Measurements from ENCODE around the gene TPI1.

TPI1 gene

DNA sequence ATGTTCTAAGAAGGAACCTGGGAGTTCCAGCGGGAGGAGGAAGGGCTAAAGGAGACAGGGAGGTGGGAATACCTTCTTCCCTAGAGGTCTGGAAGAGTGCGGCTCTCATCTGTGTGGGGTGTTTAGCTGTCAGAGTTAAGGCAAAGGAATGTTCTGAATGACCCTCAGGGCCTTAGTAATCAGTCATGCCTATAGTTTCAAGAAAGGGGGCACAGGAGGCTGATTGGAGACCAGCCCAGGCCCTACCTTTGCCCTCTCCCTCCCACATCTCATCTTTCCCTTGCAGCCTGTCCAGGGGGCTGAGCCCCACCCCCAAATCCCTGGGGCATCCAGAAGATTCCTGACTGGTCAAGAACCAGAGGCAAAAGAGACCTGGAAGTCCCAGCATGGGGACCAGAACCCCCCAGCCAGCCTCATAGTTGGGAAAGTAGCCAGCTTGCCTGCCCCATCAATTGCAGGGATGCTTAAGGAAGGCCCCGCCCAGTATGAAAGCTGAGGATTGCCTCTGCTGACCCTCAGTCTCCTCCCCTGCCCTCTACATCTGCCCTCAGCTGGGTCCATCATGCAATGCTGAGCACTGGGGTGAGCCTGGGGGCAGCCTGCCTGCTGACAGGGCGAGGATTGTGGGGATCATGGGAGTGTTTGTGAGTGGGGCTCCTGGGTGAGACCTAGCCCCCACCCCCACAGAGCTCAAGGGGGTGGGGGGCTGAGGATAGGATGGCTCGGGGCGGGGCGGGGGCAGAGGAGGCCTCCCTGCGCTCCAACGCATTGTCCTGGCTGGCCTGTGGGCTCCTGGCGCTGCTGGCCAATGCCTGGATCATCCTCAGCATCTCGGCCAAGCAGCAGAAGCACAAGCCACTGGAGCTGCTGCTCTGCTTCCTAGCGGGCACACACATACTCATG lies 43.9 kb upstream of the TPI1 start:
- TF ChIP-seq, protein P1, sequence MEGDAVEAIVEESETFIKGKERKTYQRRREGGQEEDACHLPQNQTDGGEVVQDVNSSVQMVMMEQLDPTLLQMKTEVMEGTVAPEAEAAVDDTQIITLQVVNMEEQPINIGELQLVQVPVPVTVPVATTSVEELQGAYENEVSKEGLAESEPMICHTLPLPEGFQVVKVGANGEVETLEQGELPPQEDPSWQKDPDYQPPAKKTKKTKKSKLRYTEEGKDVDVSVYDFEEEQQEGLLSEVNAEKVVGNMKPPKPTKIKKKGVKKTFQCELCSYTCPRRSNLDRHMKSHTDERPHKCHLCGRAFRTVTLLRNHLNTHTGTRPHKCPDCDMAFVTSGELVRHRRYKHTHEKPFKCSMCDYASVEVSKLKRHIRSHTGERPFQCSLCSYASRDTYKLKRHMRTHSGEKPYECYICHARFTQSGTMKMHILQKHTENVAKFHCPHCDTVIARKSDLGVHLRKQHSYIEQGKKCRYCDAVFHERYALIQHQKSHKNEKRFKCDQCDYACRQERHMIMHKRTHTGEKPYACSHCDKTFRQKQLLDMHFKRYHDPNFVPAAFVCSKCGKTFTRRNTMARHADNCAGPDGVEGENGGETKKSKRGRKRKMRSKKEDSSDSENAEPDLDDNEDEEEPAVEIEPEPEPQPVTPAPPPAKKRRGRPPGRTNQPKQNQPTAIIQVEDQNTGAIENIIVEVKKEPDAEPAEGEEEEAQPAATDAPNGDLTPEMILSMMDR (conservative IDR thresholded peaks at IDR 0.05; ENCODE audit: low read depth, low read length), result no peak
- Histone ChIP-seq H4K20me1 (ENCODE audit: insufficient read depth) (no peaks in the 10 kb centered on the region), H3K79me2 (ENCODE audit: insufficient read depth, low read depth) (no peaks in the 10 kb centered on the region), H3K4me3 (IDR thresholded peaks at IDR 0.05; ENCODE audit: insufficient read depth, low read depth, low read length) (no peak overlapping the region), H3K4me2 (no peak overlapping the region), H3K36me3 (ENCODE audit: insufficient read depth) (no peaks in the 10 kb centered on the region), H3K27me3 (ENCODE audit: insufficient read depth, low read depth) (peaks cover 66% of the 10 kb centered on the region), H3K27ac (no peak overlapping the region), H3K9ac (no peak overlapping the region), H2AFZ (ENCODE audit: low read depth) (no peak overlapping the region), H3K4me1 (ENCODE audit: low read depth, poor library complexity, severe bottlenecking) (peaks cover 6% of the 10 kb centered on the region)

DNA sequence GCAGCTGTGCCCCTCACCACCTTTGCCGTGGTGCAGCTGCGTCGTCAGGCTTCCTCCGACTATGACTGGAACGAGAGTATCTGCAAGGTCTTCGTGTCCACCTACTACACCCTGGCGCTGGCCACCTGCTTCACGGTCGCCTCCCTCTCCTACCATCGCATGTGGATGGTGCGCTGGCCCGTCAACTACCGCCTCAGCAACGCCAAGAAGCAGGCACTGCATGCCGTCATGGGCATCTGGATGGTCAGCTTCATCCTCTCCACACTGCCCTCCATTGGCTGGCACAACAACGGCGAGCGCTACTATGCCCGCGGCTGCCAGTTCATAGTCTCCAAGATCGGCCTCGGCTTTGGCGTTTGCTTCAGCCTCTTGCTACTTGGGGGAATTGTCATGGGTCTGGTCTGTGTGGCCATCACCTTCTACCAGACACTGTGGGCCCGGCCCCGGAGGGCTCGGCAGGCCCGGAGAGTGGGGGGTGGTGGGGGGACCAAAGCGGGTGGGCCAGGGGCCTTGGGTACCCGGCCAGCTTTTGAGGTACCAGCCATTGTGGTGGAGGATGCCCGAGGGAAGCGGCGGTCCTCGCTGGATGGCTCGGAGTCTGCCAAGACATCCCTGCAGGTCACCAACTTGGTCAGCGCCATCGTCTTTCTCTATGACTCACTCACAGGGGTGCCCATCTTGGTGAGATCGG lies 43.1 kb upstream of the TPI1 start:
- Histone ChIP-seq H3K27ac (no peak overlapping the region), H3K36me3 (ENCODE audit: insufficient read depth) (no peaks in the 10 kb centered on the region), H3K4me3 (IDR thresholded peaks at IDR 0.05; ENCODE audit: insufficient read depth, low read depth, low read length) (no peak overlapping the region), H3K4me1 (ENCODE audit: low read depth, poor library complexity, severe bottlenecking) (peaks cover 6% of the 10 kb centered on the region), H4K20me1 (ENCODE audit: insufficient read depth) (no peaks in the 10 kb centered on the region), H3K4me2 (no peak overlapping the region), H3K27me3 (ENCODE audit: insufficient read depth, low read depth) (peaks cover 71% of the 10 kb centered on the region), H3K79me2 (ENCODE audit: insufficient read depth, low read depth) (no peaks in the 10 kb centered on the region), H3K9ac (no peak overlapping the region), H2AFZ (ENCODE audit: low read depth) (no peak overlapping the region)
- TF ChIP-seq, protein P1 (conservative IDR thresholded peaks at IDR 0.05; ENCODE audit: low read depth, low read length), result no peak

DNA sequence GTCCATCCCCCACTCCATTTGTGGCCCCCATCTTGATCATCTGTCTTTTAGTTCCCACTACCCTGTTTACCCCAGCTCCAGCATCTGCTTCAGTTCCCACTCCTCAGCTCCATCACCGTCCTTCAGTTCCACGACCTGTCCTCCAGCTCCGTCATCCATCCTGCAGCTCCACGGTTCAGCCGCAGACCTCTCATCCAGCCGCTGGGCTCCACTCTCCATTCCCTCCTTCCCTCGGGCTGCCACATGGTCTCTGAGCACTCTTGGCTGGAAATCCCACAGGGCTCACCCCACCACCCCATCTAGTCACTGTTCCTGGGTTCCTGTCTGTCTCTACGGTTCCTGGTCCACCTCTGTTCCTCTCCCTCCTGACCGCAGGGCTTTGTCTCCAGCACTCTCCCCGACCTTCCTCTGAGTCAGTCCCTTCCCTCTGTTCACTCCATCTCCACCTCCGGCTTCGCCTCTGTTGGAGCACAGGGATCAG lies 42.4 kb upstream of the TPI1 start:
- no peaks in the 10 kb centered on the region for H3K36me3 ChIP-seq (ENCODE audit: insufficient read depth)
- H3K27ac ChIP-seq, result no peak overlapping the region
- TF ChIP-seq, protein P1 (conservative IDR thresholded peaks at IDR 0.05; ENCODE audit: low read depth, low read length), result no peak
- peaks cover 6% of the 10 kb centered on the region for H3K4me1 ChIP-seq (ENCODE audit: low read depth, poor library complexity, severe bottlenecking)
- H2AFZ ChIP-seq (ENCODE audit: low read depth), result no peak overlapping the region
- H3K4me3 ChIP-seq (IDR thresholded peaks at IDR 0.05; ENCODE audit: insufficient read depth, low read depth, low read length), result no peak overlapping the region
- H3K27me3 ChIP-seq (ENCODE audit: insufficient read depth, low read depth), result peaks cover 70% of the 10 kb centered on the region
- H3K4me2 ChIP-seq, result no peak overlapping the region
- no peaks in the 10 kb centered on the region for H4K20me1 ChIP-seq (ENCODE audit: insufficient read depth)
- H3K79me2 ChIP-seq (ENCODE audit: insufficient read depth, low read depth), result no peaks in the 10 kb centered on the region
- no peak overlapping the region for H3K9ac ChIP-seq

DNA sequence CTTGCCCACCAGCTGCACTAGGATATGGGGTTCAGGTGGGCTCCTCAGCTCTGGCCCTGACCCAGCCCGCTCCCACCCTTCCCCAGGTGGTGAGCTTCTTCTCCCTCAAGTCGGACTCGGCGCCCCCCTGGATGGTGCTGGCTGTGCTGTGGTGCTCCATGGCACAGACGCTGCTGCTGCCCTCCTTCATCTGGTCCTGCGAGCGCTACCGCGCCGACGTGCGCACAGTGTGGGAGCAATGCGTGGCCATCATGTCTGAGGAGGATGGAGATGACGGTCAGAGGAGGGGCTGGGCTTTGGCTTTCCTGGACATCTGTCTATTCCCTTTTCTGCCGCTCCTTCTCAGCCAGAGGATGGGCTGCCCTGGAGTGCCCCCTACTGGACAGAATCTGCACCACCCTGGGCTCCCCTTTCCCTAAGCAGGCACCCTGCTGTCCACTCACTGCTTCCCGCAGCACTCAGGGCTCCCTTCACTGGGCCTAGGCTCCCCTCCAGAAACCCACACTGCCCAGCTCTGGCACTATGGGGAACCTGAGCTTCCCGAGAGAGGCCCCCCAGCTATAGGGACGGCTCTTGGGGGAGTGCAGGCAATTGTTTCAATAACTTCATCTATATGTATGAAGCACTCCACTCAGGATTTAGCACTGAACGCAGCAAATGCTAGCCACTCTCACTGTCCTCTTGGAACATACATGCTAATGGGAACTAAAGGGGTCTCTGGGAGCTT lies 41.8 kb upstream of the TPI1 start:
- no peak overlapping the region for H3K4me3 ChIP-seq (IDR thresholded peaks at IDR 0.05; ENCODE audit: insufficient read depth, low read depth, low read length)
- H3K27ac ChIP-seq, result no peak overlapping the region
- no peak overlapping the region for H3K4me2 ChIP-seq
- peaks cover 70% of the 10 kb centered on the region for H3K27me3 ChIP-seq (ENCODE audit: insufficient read depth, low read depth)
- H3K36me3 ChIP-seq (ENCODE audit: insufficient read depth), result no peaks in the 10 kb centered on the region
- no peak overlapping the region for H3K9ac ChIP-seq
- no peak overlapping the region; the same call in 1 of the 2 replicates for H2AFZ ChIP-seq (ENCODE audit: low read depth)
- no peaks in the 10 kb centered on the region for H3K79me2 ChIP-seq (ENCODE audit: insufficient read depth, low read depth)
- TF ChIP-seq, protein P1 (conservative IDR thresholded peaks at IDR 0.05; ENCODE audit: low read depth, low read length), result peak; percentile 79
- H3K4me1 ChIP-seq (ENCODE audit: low read depth, poor library complexity, severe bottlenecking), result peaks cover 6% of the 10 kb centered on the region
- H4K20me1 ChIP-seq (ENCODE audit: insufficient read depth), result no peaks in the 10 kb centered on the region

Measured in KMS-11 (cell line).